Parathyroid adenoma (tissue), 2 donors: Measurements from ENCODE around the gene ARF3.

Experiments
- H2AFZ ChIP-seq: fragments of 300-600 bp; sonication (generic); one replicate; pipeline ENCODE4 v1.7.0; 2017; ENCODE audit warnings: antibody characterized with exemption, mild to moderate bottlenecking
- H3K27ac ChIP-seq: fragments of 300-600 bp; sonication (generic); one replicate; pipeline ENCODE4 v1.7.0; 2017
- H3K27me3 ChIP-seq: fragments of 300-600 bp; sonication (generic); one replicate; pipeline ENCODE4 v1.7.0; 2017; ENCODE audit warnings: low read length; ENCODE audit not compliant: control insufficient read depth, insufficient read depth
- H3K36me3 ChIP-seq: fragments of 300-600 bp; sonication (generic); one replicate; pipeline ENCODE4 v1.7.0; 2017; ENCODE audit warnings: low read length; ENCODE audit not compliant: control insufficient read depth, insufficient read depth
- H3K4me1 ChIP-seq: fragments of 300-600 bp; sonication (generic); one replicate; pipeline ENCODE4 v1.7.0; 2017; ENCODE audit warnings: control low read depth
- H3K4me2 ChIP-seq: fragments of 300-600 bp; sonication (generic); one replicate; pipeline ENCODE4 v1.7.0; 2017; ENCODE audit warnings: low read length
- H3K4me3 ChIP-seq: fragments of 300-600 bp; sonication (generic); one replicate; pipeline ENCODE4 v1.7.0; 2017; ENCODE audit warnings: low read depth, low read length
- H3K79me2 ChIP-seq: fragments of 300-600 bp; sonication (generic); one replicate; pipeline ENCODE4 v1.7.0; 2017; ENCODE audit warnings: control low read depth
- H3K9ac ChIP-seq: fragments of 300-600 bp; sonication (generic); one replicate; pipeline ENCODE4 v1.7.0; 2017; ENCODE audit warnings: mild to moderate bottlenecking
- H3K9me3 ChIP-seq: fragments of 300-600 bp; sonication (generic); one replicate; pipeline ENCODE4 v1.7.0; 2017; ENCODE audit warnings: low read length; ENCODE audit not compliant: control insufficient read depth
- CTCF ChIP-seq: fragments of 300-600 bp; sonication (generic); IDR thresholded peaks from one replicate; pipeline ENCODE4 v1.7.0; 2017; ENCODE audit warnings: antibody characterized with exemption, mild to moderate bottlenecking
- donor health status: primary hyperparathyroidism.

The ARF3 gene

GRCh38 chr12:48988030-48988649 lies 30.9 kb upstream of the ARF3 start:
- Histone ChIP-seq H3K27me3 (no peaks in the 10 kb centered on the region), H3K36me3 (no peaks in the 10 kb centered on the region), H2AFZ (no peak overlapping the region), H3K4me3 (no peak overlapping the region), H3K4me2 (no peak overlapping the region), H3K9me3 (no peaks in the 10 kb centered on the region), H3K27ac (no peak overlapping the region), H3K4me1 (no peaks in the 10 kb centered on the region), H3K9ac (no peak overlapping the region), H3K79me2 (no peaks in the 10 kb centered on the region)
- peak; percentile 78 for TF ChIP-seq CTCF

GRCh38 chr12:48986720-48987291 lies 29.5 kb upstream of the ARF3 start:
- no peaks in the 10 kb centered on the region for H3K27me3 ChIP-seq
- no peak for TF ChIP-seq CTCF

GRCh38 chr12:48985901-48986300 lies 28.6 kb upstream of the ARF3 start:
- Histone ChIP-seq H3K27ac (no peak overlapping the region), H3K9me3 (no peaks in the 10 kb centered on the region), H3K4me3 (no peak overlapping the region), H3K27me3 (no peaks in the 10 kb centered on the region), H2AFZ (no peak overlapping the region), H3K9ac (no peak overlapping the region), H3K79me2 (no peaks in the 10 kb centered on the region), H3K4me1 (peaks cover 4% of the 10 kb centered on the region), H3K36me3 (no peaks in the 10 kb centered on the region), H3K4me2 (no peak overlapping the region)
- TF ChIP-seq CTCF = no peak

More at GRCh38 chr12:48986720-48987291, 29.5 kb upstream of the ARF3 start:
- H3K9ac ChIP-seq = no peak overlapping the region
- no peak overlapping the region for H2AFZ ChIP-seq
- no peaks in the 10 kb centered on the region for H3K4me1 ChIP-seq
- no peaks in the 10 kb centered on the region for H3K79me2 ChIP-seq
- H3K36me3 ChIP-seq = no peaks in the 10 kb centered on the region
- no peaks in the 10 kb centered on the region for H3K9me3 ChIP-seq
- no peak overlapping the region for H3K27ac ChIP-seq
- no peak overlapping the region for H3K4me2 ChIP-seq
- no peak overlapping the region for H3K4me3 ChIP-seq

GRCh38 chr12:48985475-48985897 lies 28.2 kb upstream of the ARF3 start:
- H3K4me1 ChIP-seq = peaks cover 4% of the 10 kb centered on the region
- no peaks in the 10 kb centered on the region for H3K9me3 ChIP-seq
- no peak for TF ChIP-seq CTCF
- no peaks in the 10 kb centered on the region for H3K79me2 ChIP-seq
- H2AFZ ChIP-seq = no peak overlapping the region
- H3K36me3 ChIP-seq = no peaks in the 10 kb centered on the region
- H3K27ac ChIP-seq = no peak overlapping the region
- H3K4me2 ChIP-seq = no peak overlapping the region
- no peaks in the 10 kb centered on the region for H3K27me3 ChIP-seq
- H3K4me3 ChIP-seq = no peak overlapping the region
- no peak overlapping the region for H3K9ac ChIP-seq
